Measurements from ENCODE around the gene DOCK9.

- TF ChIP-seq CTCF (IDR thresholded peaks at IDR 0.05) (no peak), POLR2A (IDR thresholded peaks at IDR 0.05) (no peak)
Observed at GRCh38 chr13:98905199-98905598, 72.7 kb downstream of the DOCK9 start.

All from right lobe of liver (tissue), 4 donors.